T-helper 2 cell treated with Interferon-gamma antibody and Interleukin-4, amounts not matched to agents 5 μg/mL and 100 μg/mL, for 36 hours (primary cell): Measurements from ENCODE around the gene IFNL4.
A peak's percentile ranks its signal among the peaks of the same experiment; 100 is the strongest.
"Not testable (repeated sequence)": the region's sequence is repeated elsewhere in the genome, so short reads cannot be mapped to it uniquely, and the experiment has no call there.

Source experiments
- DNase-seq: peaks from one replicate; pipeline ENCODE4 v3.0.0; 2021; ENCODE audit warnings: low spot score
- H3K27ac Mint-ChIP-seq: one replicate; pipeline ENCODE4 v1.8.0; 2021; ENCODE audit warnings: mild to moderate bottlenecking, mixed read lengths
- H3K27me3 Mint-ChIP-seq: one replicate; pipeline ENCODE4 v1.8.0; 2021; ENCODE audit warnings: low read depth, mixed read lengths
- H3K36me3 Mint-ChIP-seq: one replicate; pipeline ENCODE4 v1.8.0; 2021; ENCODE audit warnings: low read depth, mixed read lengths
- H3K4me1 Mint-ChIP-seq: one replicate; pipeline ENCODE4 v1.8.0; 2021; ENCODE audit warnings: low read depth, mixed read lengths
- H3K4me3 Mint-ChIP-seq: one replicate; pipeline ENCODE4 v1.8.0; 2022; ENCODE audit warnings: mild to moderate bottlenecking, moderate library complexity, mixed read lengths
- H3K9me3 Mint-ChIP-seq: one replicate; pipeline ENCODE4 v1.8.0; 2021; ENCODE audit warnings: mixed read lengths

Gene IFNL4

DNA sequence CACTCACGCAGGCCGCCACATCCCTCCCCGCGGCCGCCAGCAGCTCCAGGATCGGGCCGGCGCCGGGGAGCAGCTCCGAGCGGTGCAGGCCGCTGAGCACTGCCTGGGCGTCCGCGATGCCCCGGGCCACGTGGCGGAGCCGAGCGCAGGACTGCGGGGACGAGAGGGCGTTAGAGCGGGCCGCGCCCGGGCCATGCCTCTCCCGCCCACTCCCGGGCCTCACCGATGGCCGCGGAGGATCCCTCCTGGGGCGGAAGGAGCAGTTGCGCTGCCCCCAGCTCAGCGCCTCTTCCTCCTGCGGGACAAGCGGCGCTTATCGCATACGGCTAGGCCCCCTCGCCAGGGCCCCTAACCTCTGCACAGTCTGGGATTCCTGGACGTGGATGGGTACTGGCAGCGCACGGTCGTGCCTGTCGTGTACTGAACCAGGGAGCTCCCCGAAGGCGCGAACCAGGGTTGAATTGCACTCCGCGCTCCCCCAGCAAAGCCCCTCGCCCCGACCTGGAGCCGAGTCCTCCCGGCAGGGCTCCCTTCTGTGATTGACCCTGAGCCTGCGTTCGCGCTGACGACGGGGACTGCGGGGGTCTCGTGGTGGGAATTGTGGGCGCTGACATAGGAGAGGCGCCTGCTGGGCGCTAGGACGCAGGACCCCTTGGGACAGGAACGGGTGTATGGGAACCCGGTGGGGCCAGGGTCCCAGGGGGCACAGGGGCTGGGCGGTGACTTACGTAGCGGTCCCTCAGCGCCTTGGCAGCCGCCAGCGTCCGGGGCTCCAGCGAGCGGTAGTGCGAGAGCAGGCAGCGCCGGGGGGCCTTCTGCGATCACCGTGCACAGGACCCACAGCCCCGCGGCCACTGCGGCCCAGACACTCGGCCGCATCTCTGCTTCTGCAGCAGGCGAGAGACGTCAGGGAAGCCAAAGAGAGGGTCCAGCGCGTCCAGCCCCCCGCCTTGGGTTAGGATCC lies 673 bp downstream of the IFNL4 start:
- peaks cover 3% of the 10 kb centered on the region for H3K4me1 Mint-ChIP-seq
- DNase-seq = peak; percentile 6
- no peak overlapping the region for H3K4me3 Mint-ChIP-seq
- H3K27me3 Mint-ChIP-seq = peaks cover 20% of the 10 kb centered on the region
- no peaks in the 10 kb centered on the region for H3K36me3 Mint-ChIP-seq
- no peak overlapping the region for H3K27ac Mint-ChIP-seq
- H3K9me3 Mint-ChIP-seq = no peaks in the 10 kb centered on the region

DNA sequence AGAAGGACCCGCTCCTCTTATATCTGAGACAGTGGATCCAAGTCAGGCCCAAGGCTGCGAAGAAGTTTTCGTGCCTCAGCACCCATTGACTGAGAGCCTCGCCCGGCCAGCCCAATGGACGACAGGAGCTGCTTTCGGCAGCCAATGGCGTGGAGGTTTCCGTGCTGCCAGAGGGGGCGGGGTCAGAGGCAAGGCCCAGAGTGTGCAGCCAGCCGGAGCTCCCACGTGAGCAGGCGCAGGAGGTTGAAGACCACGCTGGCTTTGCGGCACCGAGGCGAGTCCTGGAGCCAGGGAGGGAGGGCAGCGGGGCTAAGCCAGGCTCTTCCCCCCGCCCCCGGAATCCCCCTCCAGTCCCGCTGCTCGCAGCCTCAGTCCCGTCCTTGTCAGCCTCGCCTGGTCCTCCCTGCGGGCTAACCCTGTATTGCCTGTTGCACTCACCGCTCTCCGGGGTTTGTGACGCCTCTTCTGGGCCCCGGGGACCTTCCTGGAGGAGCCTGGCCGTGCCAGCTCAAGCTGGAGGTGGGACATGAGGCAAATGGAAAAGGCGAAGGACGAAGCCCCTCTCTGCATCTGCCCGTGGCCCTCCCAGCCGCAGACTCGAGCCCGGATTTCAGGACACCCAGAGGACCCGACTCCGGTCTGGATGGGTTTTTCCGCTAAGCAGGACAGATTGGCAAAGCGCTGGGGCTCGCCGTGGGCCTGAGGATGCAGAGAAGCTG lies 1.5 kb downstream of the IFNL4 start:
- Mint-ChIP-seq H3K36me3 (no peaks in the 10 kb centered on the region), H3K4me1 (peaks cover 3% of the 10 kb centered on the region), H3K27ac (no peak overlapping the region), H3K4me3 (no peak overlapping the region), H3K9me3 (no peaks in the 10 kb centered on the region), H3K27me3 (peaks cover 20% of the 10 kb centered on the region)
- DNase-seq = no peak

DNA sequence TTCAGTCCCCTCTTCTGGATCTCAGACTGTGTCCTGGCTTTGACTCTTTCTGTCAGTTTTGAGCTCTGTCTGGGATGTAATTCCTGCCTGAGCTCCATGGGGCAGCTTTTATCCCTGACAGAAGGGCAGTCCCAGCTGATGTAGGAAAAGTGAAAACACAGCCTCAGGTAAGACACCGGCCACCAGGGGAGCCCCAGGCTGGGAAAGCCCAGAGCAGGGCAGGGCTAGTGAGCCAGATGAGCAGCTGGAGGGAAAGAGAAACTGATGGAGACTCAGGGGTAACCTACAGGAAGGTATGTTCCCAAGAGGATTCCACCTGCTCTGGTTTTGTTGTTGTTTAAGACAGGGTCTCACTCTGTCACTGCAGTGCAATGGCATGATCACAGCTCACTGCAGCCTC lies 3.5 kb downstream of the IFNL4 start:
- DNase-seq, H3K9me3 Mint-ChIP-seq, H3K4me3 Mint-ChIP-seq, H3K4me1 Mint-ChIP-seq, H3K27ac Mint-ChIP-seq, H3K36me3 Mint-ChIP-seq: not testable (repeated sequence)
- peaks cover 14% of the 10 kb centered on the region for H3K27me3 Mint-ChIP-seq

DNA sequence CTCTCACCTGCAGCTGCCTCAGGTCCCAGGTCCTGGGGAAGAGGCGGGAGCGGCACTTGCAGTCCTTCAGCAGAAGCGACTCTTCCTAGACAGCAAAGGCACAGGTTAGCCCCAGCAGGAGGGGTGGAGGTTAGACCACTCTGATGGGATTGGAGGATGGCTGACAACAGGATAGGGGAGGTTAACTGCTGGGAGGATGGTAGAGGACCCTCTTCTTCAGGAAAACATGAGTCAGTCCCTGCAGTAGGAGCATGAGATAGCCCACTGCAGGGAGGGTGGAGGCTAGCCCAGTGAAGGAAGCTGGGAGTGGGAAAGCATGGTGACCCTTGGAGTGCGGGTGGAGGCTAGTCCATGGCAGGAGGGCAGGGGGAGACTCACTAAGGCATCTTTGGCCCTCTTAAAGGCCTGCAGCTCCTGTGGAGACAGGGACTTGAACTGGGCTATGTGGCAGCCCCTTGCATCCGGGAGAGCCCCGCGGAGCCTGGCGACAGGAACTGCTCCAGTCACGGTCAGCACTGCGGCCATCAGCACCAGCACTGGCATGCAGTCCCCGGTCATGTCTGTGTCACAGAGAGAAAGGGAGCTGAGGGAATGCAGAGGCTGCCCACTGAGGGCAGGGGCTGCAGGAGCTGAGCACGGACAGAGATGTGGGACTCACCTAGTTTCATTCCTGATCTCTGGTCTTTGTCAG lies 4.1 kb downstream of the IFNL4 start, which contains the start of gene IFNL3:
TSS of gene IFNL3 (minus strand) at position 597 of the 691 bp plus-strand sequence. CDS start at position 558, 39 bp downstream.
- H3K9me3 Mint-ChIP-seq, H3K4me1 Mint-ChIP-seq, H3K36me3 Mint-ChIP-seq, H3K27ac Mint-ChIP-seq, DNase-seq, H3K4me3 Mint-ChIP-seq: not testable (repeated sequence)
- H3K27me3 Mint-ChIP-seq = peaks cover 16% of the 10 kb centered on the region

DNA sequence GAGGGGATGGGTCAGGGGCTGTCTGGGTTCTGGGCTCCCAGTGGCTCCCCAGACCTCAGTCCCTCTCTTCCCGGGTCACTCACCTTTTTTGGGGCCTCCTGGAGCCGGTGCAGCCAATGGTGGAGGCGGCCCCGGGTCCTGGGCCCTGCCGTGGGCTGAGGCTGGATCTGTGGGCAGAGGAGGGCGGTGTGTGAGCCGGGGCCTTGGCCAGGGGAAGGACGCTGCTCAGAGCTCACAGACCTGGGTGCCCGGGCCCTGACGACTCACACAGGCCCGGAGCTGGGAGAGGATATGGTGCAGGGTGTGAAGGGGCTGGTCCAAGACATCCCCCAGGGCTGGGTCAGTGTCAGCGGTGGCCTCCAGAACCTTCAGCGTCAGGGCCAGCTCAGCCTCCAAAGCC lies 4.9 kb downstream of the IFNL4 start:
- H3K27ac Mint-ChIP-seq = not testable (repeated sequence)

DNA sequence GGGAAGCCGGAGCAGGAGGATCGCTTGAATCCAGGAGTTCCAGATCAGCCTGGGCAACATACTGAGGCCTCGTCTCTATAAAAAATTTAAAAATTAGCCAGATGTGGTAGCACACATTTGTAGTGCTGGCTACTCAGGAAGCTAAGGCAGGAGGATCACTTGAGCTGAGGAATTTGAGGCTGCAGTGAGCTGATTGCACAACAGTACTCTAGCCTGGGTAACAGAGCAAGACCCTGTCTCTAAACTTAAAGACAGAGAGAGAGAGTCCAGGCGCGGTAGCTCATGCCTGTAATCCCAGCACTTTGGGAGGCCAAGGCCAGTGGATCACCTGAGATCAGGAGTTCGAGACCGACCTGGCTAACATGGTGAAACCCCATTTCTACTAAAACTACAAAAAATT lies 8.2 kb downstream of the IFNL4 start:
- no peak overlapping the region for H3K27ac Mint-ChIP-seq
- H3K4me3 Mint-ChIP-seq = no peak overlapping the region
- no peaks in the 10 kb centered on the region for H3K36me3 Mint-ChIP-seq
- DNase-seq = no peak
- H3K27me3 Mint-ChIP-seq = peaks cover 3% of the 10 kb centered on the region
- no peaks in the 10 kb centered on the region for H3K9me3 Mint-ChIP-seq
- peaks cover 7% of the 10 kb centered on the region for H3K4me1 Mint-ChIP-seq

More for the DNA sequence above, 4.9 kb downstream of the IFNL4 start:
- not testable (repeated sequence) for DNase-seq, H3K4me1 Mint-ChIP-seq, H3K36me3 Mint-ChIP-seq, H3K27me3 Mint-ChIP-seq, H3K4me3 Mint-ChIP-seq, H3K9me3 Mint-ChIP-seq

DNA sequence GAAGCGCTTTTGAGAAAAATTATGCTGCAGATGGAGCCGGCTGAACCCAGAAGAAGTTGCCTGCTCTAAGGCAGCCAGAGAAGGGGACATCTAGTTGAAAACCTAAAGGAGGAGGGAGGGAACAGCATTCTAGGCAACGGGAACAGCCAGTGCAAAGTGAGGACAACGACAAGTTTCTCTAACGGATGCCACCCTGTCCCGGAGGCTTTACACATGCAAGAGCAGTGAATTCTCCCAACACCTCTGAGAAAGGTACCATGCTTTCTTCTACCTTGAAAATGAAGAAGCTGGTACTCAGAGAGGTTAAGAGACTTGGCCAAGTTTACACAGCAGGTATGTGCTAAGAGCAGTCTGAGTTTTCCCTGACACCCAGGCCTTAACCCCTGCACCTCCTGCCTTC lies 9.7 kb downstream of the IFNL4 start:
- peaks cover 7% of the 10 kb centered on the region for H3K4me1 Mint-ChIP-seq
- DNase-seq = no peak
- no peaks in the 10 kb centered on the region for H3K36me3 Mint-ChIP-seq
- no peak overlapping the region for H3K27ac Mint-ChIP-seq
- peaks cover 3% of the 10 kb centered on the region for H3K27me3 Mint-ChIP-seq
- no peak overlapping the region for H3K4me3 Mint-ChIP-seq
- H3K9me3 Mint-ChIP-seq = no peaks in the 10 kb centered on the region

DNA sequence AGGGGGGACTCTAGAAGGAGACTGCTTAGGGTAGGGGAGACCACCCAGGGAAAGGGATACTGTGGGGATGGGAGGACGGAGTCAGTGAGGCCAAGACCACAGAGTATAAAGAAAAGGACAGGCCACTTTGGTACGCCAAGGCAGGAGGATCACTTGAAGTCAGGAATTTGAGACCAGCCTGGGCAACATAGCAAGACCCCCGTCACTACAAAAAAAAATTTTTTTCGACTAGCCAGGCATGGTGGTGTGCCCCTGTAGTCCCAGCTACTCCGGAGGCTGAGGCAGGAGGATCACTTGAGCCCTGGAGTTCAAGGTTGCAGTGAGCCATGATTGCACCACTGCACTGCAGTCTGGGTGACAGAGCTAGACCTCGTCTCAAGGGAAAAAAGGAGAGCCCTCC lies 10.4 kb downstream of the IFNL4 start:
- DNase-seq = no peak
- Mint-ChIP-seq H3K36me3 (no peaks in the 10 kb centered on the region), H3K27ac (no peak overlapping the region), H3K27me3 (peaks cover 3% of the 10 kb centered on the region), H3K4me1 (peaks cover 7% of the 10 kb centered on the region), H3K9me3 (no peaks in the 10 kb centered on the region), H3K4me3 (peak overlapping the region; percentile 42)

DNA sequence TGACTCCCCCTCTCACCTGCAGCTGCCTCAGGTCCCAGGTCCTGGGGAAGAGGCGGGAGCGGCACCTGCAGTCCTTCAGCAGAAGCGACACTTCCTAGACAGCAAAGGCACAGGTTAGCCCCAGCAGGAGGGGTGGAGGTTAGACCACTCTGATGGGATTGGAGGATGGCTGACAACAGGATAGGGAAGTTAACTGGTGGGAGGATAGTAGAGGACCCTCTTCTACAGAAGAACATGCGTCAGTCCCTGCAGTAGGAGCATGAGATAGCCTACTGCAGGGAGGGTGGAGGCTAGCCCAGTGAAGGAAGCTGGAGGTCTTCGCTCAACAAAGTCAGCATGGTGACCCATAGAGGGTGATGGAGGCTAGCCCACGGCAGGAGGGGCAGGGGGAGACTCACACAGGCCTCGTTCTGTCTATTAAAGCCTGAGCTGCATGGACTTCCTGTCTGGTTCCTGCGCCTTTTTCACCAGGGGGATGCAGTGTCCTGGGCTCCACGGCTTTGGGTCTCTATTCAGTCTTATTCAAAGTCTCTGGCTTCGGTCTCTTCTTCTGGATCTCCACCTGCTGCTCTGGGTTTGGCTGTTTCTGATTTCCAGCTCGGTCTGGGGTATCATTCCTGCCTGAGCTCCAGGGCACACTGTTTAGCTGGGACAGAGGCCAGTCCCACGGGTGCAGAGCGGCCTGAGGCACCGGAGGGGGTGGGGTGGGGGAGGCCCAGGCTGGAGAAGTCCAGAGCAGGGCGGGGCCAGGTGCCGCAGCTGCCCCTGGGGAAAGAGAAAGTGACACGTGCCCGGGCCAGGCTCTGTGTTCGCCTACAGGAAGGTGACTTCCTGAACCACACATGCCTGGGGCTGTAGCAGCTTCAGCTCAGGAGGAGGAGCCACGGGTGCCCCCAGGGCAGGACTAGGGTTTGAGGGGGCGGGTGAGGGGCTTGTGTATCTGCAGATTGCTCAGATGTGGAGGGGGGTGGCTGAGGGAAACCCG lies 11.2 kb downstream of the IFNL4 start:
- H3K27me3 Mint-ChIP-seq = peaks cover 3% of the 10 kb centered on the region
- H3K4me1 Mint-ChIP-seq = peaks cover 7% of the 10 kb centered on the region
- H3K4me3 Mint-ChIP-seq = peak overlapping the region; percentile 42
- H3K9me3 Mint-ChIP-seq = no peaks in the 10 kb centered on the region
- H3K36me3 Mint-ChIP-seq = no peaks in the 10 kb centered on the region
- H3K27ac Mint-ChIP-seq = peak overlapping the region; percentile 56
- peak; percentile 24 for DNase-seq

DNA sequence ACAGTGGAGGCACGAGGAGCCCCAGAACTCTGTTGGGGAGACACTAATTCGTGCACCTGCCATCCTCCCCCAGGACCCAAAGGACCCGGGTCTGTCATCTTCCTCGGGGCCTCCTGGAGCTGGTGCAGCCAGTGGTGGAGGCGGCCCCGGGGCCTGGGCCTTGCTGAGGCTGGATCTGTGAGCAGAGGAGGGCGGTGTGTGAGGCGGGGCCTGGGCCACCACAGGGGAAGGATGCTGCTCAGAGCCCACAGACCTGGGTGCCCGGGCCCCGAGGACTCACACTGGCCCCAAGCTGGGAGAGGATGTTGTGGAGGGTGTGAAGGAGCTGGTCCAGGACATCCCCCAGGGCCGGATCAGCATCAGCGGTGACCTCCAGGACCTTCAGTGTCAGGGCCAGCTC lies 12.1 kb downstream of the IFNL4 start:
- H3K9me3 Mint-ChIP-seq = no peaks in the 10 kb centered on the region

DNA sequence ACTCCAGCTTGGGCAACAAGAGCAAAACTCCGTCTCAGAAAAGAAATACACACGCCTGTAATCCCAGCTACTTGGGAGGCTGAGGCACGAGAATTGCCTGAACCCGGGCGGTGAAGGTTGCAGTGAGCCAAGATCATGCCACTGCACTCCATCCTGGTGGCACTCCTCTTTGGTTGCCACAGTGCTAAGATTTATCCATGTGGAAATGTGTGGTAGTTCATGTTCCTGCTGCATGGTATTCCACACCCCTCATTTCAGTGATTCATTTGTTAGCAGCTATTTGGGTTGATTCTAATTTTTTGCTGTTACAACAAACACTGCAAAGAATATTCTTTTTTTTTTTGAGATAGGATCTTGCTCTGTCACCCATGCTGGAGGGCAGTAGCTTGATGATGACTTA lies 15.9 kb downstream of the IFNL4 start:
- no peaks in the 10 kb centered on the region for H3K36me3 Mint-ChIP-seq
- no peak for DNase-seq
- no peaks in the 10 kb centered on the region for H3K9me3 Mint-ChIP-seq
- no peak overlapping the region for H3K27ac Mint-ChIP-seq
- no peak overlapping the region for H3K4me3 Mint-ChIP-seq
- peaks cover 7% of the 10 kb centered on the region for H3K27me3 Mint-ChIP-seq
- peaks cover 3% of the 10 kb centered on the region for H3K4me1 Mint-ChIP-seq

More for the DNA sequence above, 12.1 kb downstream of the IFNL4 start:
- Mint-ChIP-seq H3K4me3 (no peak overlapping the region), H3K27ac (no peak overlapping the region), H3K4me1 (peaks cover 7% of the 10 kb centered on the region), H3K27me3 (peaks cover 5% of the 10 kb centered on the region), H3K36me3 (no peaks in the 10 kb centered on the region)
- no peak for DNase-seq

DNA sequence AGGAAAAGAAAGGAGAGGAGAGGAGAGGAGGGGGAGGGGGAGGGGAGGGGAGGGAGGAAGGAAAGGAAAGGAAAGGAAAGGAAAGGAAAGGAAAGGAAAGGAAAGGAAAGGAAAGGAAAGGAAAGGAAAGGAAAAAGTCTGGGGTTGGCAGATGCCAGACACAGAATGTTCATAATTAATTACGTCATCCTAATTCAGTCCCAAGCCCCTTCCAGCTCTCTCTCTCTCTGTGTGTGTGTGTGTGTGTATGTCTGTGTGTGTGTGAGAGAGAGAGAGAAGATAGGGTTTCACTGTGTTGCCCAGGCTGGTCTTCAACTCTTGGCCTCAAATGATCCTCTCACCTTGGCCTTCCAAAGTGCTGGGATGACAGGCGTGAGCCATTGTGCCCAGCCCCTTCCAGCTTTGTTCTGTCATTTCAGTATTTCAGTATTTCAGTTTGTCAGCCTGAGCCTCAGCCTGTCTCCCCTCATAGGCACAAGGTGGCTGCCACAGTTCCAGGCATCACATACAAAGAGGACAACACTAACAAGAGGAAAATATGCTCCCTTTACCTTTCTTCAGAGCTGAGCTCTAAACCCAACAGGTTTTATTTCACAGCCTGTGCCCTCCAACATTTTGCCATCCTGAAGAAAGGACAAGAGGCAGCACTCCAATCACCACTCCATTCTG lies 18.4 kb downstream of the IFNL4 start:
- Mint-ChIP-seq H3K4me3 (no peak overlapping the region), H3K27ac (no peak overlapping the region), H3K9me3 (no peaks in the 10 kb centered on the region), H3K27me3 (peaks cover 12% of the 10 kb centered on the region), H3K4me1 (no peaks in the 10 kb centered on the region), H3K36me3 (no peaks in the 10 kb centered on the region)
- DNase-seq = no peak
